ENCODE data around the gene ZYG11A. TPM values are rescaled to one million over a fixed set of nuclear protein-coding genes. Genes with fewer than 3 reads are reported as not detected.

The ZYG11A gene
- total RNA-seq, 1 donor from 2014 or later = 0.06 TPM

DNA sequence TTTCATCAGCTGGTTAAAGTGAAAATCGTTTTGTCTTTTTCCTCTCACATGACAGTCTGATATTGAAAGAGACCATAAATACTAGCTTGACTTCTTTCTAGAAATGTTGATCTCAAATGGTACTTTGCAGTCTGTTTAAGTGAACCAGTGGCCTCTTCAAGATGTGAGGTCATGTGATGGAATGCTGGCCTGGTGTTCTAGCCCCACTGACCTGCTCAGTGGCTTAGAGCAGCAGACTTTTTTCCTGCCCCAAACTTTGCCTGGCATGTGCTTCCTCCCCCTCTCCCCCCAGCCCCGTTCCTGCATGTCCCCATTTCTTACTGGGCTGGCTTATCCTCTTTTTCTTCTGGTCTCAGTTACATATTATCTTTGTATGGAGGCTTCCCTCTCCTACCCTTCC, 34.3 kb downstream of the ZYG11A start:
- no peak for DNase-seq (ENCODE audit: low spot score)

DNA sequence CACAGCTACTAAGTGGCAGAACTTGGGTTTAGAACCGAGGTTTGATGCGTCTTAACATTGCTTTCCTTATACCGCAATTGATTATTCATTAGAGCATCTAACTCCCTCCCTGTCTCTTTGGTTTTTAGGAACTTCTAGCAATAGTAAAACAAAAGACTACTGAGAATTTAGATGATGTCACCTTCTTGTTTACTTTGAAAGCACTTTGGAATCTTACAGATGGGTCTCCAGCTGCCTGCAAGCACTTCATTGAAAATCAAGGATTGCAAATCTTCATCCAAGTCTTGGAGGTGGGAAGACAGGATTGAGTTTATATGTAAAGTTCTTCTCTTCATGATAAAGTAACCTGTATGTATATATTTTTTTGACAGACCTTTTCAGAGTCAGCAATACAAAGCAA, 35.0 kb downstream of the ZYG11A start:
- DNase-seq (ENCODE audit: low spot score) = no peak

DNA sequence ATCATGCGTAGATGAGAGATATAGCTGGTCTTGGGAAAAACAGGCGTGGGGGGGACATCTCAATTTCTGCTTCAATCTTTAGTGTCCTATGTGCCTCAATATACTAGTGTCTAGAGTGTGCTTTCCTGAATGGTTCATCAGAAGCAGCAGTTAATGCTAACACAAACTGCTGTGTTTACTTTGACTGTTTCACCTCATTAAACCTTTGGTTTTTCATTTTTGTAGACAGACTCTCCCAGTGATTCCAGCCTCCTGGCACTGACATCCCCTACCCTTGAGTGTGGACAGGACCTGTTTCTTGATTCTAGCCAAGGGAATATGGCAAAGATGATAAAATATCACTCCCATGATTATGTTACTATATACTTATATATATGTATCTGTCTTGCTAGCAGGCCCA, 37.6 kb downstream of the ZYG11A start:
- no peak for DNase-seq (ENCODE audit: low spot score)

DNA sequence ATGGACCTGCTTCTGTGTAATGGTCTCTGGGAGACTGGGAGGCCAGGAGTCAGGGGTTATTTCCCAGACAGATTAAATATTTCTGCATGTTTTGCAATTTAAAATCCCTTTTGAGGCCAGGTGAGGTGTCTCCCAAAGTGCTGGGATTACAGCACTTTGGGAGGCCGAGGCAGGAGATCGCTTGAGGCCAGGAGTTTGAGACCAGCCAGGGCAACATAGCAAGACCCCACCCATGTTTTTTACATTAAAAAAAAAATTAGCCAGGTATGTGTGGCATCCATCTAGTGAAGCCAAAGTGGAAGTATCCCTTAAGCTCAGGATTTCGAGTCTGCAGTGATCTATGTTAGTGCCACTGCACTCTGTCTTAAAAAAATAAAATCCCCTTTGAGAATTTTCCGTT, 44.9 kb downstream of the ZYG11A start:
- DNase-seq (ENCODE audit: low spot score) = no peak

DNA sequence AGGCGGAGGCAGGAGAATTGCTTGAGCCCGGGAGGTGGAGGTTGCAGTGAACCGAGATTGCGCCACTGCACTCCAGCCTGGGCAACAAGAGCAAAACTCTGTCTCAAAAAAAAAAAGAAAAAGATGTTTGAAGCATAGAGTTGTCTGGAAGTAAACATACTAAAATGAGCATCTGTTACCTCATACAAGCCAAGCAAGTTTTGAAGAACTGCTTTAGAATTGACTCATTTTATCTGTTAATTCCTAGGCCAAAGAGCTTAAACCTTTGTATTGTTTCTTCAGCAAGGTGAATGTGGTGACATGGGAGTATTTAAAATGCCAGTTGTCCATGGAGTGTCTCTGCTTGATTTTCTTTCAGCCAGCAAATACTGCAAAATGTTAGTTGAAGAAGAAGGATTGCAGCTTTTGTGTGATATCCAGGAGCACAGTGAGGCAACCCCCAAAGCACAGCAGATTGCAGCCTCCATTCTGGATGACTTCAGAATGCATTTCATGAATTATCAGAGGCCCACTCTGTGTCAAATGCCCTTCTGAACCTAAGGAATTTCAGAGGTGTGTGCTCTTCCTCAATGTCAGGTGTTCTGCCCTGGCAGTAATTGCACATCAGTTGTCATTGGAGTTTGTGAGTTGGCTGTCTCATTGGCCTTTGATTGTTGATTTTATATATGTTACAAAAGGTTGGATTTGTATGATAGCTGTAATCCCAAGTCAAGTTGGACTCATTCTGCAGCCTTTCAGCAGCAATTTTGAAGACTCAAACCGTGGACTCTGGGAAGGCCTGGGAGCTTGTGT, 50.1 kb downstream of the ZYG11A start:
- DNase-seq (ENCODE audit: low spot score) = no peak

DNA sequence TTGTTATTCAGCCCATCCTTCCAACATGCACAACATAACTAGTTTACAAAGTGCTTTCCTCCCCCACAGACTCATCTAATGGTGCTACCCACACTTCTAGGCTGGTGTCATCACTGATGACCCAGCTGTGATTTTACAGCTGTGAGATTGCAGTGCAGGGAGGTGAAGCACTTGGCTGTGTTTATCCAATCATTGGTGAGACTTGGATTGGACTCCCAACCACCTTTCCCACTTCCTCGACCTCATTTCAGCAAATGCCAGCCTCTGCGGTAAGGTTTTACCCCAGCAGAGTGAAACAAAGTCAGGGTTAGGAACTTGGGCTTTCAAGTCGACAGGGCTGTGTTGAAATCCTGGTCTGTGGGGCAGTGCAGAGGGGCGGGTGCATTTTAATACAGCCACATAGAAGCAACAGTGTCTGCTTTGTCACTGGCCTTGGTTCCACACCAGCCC, 56.9 kb downstream of the ZYG11A start:
- DNase-seq (ENCODE audit: low spot score) = no peak

DNA sequence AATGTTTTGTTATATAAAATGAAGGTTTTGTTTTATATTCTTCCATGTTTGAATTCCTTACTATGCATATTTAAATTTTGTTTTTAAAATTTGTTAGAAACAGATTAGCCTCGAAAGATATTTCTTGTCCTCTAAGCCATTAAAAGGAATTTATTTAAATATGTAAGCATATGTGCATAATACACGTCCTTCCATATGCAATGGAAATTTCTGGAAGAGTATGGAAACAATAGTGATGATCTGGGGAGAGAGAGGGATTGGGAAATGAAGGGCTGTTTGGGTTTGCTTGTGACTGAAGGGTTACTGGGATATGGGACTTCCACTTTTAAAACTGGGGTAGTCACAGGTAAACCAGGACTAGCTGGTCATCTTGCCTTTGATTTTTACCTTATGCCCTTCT, 57.8 kb downstream of the ZYG11A start:
- DNase-seq (ENCODE audit: low spot score) = no peak

DNA sequence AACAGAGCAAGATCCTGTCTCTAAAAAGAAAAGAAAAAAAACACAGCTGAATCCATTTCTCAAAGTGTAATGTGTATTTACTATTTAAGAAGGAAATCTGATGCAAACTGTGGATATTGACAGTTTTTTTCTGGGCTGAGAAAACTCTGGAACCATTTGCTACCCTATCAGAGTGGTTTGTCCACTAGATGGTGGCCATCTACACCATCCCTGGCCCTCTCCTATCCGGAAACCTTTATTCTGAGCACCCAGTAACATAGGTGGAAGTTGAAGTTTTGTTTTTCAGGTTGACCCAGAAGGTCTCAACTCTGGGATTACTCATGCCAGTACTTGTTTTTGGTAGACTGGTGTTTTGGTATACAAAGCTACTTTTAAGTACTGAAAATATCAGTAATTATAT, 58.8 kb downstream of the ZYG11A start:
- DNase-seq (ENCODE audit: low spot score) = no peak

DNA sequence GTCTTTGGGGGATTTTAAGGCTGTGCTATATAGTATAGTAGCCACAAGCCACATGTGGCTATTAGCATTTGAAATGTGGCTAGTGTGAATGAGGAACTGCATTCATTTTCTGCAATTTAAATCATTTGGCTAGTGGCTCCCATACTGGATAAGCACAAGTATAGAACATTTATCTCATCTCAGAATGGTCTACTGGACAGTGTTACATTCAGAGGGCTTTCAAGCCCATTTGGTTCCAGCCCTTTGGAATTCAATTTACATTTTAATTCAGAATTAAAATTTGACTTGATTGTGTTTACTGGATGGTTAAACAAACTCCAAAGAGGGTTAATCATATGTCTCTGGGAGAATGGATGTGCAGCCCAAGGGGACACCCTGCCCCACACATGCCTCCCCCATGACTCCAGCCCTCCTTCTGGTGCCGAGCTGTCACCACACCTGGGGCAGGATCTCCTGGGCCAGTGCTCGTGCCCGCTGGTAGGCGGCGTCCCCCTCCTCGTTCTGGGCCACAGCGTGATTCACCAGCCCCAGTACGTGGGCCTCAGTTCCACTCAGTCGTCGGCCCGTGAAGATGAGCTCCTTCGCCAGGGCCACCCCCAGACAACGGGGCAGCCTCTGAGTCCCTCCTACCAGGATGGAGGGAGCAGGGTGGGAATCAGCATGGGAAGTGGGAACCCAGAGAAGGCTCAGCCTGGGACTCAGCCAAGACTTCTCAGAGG, 61.8 kb downstream of the ZYG11A start:
- DNase-seq (ENCODE audit: low spot score) = no peak

DNA sequence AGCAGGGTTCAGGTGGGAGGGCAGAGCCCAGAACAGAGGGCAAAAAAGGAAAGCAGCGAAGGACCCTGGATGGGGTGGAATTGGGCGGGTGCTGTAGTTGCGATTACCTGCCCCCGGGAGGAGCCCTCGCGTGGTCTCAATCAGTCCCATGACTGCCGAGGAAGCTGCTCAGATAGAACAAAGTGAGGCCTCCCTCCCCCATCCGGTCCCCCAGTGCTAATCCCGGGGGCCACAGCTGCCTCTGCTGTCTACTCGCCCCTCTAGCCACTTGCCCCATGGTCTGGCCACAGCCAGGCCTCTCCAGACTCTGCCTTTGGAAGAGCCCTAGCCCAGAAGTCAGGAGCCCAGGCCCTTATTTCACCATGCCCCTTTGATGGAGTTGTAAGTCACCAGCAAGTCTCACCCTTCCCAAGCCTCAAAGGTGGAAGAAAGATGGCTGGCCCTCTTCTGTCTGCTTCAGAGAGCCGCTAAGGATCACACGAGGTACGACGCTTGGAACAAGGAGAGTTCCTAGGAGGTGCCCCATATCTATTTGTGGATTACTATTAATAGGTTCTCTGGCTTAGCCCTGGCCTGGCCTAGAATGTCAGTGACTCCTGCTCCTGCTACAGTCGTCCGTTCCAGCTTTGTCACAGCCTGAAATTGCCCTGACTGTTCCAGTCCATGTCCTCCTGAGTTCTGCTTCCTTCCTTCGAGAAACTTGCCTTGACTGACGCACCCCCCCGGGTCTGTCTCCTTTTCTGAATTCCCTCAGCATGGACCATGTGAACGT, 62.6 kb downstream of the ZYG11A start:
- no peak for DNase-seq (ENCODE audit: low spot score)

DNA sequence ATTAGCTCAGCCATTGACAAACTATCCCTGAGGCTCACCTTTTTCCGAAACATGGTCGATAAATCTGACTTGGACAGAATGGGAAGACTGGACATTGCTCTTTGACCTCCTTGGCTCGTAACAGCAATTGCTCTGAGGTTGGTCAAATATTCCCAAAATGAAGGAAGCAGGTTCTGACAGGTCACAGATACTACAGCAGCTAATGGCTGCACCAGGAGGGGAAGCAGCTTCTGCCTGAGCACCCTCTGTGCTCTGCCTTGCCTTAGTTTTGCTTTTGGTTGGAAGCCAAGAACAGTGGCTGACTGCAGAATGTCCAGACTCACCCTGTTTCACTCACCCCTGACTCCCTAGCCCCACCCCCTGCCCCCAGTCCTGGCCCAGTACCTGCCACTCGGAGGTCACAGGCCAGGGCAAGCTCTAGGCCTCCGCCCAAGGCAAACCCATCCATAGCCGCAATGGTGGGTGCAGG, 63.6 kb downstream of the ZYG11A start:
- DNase-seq (ENCODE audit: low spot score) = no peak

DNA sequence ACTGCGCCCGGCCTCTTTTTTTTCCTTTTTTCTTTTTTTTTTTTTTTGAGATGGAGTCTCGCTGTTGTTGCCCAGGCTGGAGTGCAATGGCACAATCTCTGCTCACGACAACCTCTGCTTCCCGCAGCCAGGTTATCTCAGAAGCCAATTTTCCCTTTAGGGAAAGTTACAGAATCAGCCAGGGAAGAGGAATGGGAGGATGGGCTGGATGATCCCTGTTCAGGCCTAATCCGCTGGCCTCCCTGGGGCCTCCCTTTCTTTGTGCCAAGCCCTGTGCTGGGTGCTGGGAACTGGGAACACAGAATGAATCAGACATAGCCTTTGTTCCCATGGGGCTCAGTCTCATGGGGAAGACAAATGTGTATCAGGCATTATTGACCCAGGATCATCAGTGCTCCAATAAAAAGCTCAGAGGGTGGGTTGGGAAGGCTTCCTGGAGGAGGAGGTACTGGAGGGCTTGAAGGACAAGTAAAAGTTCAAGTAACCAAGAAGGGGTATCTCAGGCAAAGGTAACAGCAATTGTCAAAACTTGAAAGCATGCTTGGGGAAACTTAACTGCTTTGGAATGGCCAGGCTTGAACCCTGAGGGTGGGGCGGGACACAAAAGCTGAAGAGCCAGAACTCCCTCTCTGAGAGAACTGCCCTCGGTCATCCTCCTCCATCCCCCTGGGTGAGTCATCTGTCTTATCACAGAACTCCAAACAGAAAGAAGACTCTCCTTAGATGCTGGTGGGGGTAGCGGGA, 64.7 kb downstream of the ZYG11A start:
- peak; percentile 35 for DNase-seq (ENCODE audit: low spot score)

DNA sequence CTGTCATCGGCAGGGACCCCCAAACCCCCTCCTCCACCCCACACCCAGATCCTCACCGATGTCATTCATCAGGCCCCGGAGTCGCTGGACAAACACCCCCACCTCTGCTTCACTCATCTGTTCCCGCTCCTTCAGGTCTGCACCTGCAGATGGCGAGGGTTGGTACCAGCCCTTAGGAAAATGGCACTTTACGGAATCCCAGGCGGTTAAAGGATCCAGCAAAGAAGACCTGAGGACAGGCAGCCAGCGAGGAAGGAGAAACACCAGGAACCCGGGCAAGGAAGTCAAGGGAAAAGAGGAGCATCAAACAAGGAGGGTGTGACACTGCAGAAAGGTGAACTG, 65.2 kb downstream of the ZYG11A start:
- DNase-seq (ENCODE audit: low spot score) = peak; percentile 51

DNA sequence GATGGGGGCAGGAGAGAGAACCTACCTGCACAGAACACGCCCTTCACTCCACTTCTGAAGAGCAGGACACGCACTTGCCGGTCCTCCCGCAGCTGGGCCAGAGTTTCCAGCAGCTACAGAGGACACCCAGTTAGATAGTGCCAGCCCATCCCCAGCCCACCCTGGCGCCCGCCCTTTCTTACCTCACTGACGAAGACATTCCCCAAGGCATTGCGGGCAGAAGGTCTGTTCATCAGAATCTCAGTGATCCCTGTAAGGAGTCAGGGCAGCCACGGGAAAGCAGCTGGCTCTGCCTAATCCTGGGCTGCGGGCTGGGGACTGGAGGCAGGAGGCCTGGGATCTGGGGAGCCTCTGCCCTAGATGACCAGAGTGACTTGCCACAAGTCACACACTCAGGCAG, 69.0 kb downstream of the ZYG11A start:
- peak; percentile 60 for DNase-seq (ENCODE audit: low spot score)

DNA sequence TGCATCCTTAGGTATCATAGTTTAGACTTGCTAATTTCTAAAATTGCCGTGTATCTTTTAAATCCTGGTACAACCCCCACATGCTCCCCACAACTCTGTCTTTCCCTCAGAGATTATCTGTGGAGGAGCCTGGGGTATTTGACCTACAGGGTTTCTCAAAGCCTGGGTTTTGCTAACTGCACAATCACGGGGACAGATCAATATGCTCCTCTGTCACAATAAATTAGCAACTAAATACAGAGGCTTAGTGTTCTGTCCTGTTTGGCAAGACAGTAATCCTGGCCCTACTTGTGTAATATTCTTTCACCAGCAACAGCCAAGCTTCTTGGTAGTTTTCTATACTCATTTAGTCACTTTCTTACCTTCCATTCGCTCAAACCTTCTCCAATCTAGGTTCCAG, 70.5 kb downstream of the ZYG11A start:
- DNase-seq (ENCODE audit: low spot score) = no peak

DNA sequence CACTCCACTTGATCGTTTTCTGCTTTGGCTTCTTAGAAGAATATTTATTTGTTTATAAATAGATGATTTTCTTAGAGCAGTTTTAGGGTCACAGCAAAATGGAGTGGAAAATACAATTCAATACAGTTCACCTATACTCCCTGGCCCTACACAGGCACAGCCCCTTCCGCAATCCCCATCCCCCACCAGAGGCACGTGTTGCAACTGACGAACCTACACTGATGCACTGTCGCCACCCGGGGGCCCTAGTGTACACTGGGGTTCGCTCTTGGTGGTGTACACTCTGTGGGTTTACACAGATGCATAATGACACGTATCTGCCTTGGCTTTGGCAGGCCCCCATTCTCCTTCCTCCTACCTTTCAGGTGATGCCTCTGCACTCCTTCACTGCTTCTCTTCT, 71.0 kb downstream of the ZYG11A start:
- DNase-seq (ENCODE audit: low spot score) = no peak

DNA sequence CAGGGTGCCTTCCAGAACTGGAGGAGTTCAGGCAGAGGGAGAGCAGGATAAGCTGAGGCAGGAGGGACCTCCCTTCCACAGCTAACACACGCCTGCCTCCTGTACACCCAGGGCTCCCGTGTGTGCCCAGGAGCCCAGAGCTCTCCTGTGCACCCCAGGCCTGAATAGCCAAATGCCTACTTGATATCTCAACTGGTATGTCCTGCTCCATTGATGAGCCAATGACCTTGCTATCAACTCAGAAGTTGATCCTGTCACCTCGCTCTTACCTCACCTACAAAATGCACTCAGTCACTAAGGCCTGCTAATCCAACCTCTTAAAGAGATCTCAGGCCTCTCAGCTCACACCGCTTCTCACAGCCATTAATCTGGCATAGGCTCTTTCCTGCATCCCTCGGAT, 71.9 kb downstream of the ZYG11A start:
- DNase-seq (ENCODE audit: low spot score) = no peak

DNA sequence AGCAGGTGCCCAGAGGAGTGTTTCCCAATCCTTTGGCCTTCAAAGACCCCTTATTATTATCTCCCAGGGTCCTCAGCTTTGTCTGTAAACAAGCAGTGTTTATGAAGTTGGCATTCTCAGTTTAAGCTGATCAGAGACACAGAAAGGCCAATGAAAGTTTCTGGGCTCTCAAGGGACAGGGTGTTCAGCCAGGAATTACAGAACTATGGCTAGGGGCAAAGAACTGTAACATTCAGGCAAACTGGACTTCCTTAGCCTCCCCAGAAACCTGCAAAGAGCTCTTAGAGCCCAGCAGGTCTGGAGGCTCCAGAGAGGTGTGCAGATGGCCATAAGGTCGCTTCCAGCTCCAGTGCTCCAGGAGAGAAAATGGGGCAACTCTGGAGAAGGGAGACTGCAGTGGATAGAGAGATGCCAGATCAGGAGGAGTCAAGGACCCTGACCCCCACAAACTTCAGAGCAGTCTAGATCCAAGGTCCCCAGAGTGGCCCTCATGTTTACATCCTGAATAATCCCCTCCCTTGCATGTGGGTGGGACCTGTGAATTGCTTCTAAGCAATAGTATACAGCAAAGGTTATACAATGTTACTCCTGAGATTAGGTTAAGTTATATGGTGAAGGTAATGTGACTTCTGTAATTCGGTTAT, 72.8 kb downstream of the ZYG11A start:
- no peak for DNase-seq (ENCODE audit: low spot score)

DNA sequence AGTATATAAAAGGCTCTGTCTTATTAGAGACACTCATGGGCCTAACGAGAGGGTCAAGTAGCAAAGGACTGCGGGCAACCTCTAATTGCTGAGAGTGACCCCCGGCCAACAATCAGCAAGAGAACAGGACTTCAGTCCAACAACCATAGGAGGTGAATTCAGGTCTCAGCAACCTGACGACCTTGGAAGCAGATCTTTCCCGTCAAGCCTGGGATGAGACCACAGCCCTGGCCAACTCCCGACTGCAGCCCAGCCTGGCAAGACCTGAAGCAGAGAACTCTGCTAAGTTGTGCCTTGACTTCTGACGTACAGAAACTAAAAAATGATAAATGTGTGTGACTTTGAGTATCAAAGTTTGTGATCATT, 73.3 kb downstream of the ZYG11A start:
- DNase-seq (ENCODE audit: low spot score) = no peak

DNA sequence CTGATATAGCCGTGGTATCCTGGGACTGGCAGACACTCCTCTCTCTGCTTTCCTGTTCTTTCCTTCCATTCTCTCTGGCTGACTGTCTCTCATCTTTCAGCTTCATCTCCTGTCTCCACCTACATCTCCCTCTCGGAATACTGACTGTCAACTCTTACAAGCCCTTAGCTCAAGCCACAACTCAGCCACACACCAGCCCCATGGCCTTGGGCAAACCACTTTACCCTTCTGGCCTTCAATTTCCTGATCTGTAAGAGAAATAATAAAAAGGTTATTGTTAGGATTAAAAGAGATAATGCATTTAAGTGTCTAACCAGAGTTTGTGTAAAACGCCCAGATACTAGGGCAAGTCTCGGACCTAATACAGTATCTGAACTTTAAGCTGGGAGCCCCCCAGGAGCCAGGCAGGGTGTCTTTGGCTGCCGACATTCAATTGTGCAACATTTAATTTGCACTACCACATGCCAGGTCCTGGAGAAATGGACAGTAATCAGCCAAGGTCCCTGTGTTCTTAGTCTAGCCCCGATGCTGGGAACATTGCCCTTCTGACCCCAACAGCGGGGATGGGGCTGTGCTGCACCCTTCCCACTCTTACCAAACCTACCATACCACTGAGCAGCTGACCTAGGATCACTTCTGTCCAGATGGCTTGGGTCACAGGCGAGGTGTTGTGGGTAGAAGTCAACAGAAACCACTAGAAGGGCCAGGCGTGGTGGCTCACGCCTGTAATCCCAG, 73.8 kb downstream of the ZYG11A start:
- DNase-seq (ENCODE audit: low spot score) = peak; percentile 55
